Dedifferentiated amniotic fluid mesenchymal stem cell (primary cell): ENCODE measurements around the gene KLF11.

Experiments used
- DNase-seq: peaks from one replicate; pipeline ENCODE4 v3.0.0-alpha.2; 2016; ENCODE audit errors: extremely low spot score

KLF11 gene

GRCh38 chr2:10063566-10063965 is 20.2 kb downstream of the KLF11 start:
- no peak for DNase-seq

- no peak for DNase-seq
Observed at GRCh38 chr2:10064932-10065772, 21.8 kb downstream of the KLF11 start.

- no peak for DNase-seq
Observed at GRCh38 chr2:10065773-10066055, 22.4 kb downstream of the KLF11 start.

GRCh38 chr2:10067330-10067729 is 24.0 kb downstream of the KLF11 start:
- no peak for DNase-seq

- DNase-seq, result no peak
Observed at GRCh38 chr2:10067881-10068280, 24.5 kb downstream of the KLF11 start.

DNA sequence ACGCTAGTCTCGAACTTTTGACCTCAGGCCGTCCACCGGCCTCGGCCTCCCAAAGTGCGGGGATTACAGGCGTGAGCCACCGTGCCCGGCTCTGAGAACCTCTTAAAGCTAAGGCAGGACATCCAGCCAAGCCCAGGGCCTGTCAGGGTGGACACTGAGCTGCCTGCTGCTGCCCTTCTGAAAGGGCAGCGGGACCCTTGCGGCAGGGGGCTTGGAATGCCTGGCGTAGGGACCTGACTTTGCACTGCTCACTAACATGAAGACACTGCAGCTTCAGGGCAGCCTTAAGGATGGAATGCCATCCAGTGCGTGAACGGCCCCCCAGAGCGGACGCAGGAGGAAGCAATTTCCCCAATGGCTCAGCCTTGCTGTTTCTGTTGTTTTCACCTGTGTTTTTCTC is 27.8 kb downstream of the KLF11 start:
- DNase-seq, result no peak

DNA sequence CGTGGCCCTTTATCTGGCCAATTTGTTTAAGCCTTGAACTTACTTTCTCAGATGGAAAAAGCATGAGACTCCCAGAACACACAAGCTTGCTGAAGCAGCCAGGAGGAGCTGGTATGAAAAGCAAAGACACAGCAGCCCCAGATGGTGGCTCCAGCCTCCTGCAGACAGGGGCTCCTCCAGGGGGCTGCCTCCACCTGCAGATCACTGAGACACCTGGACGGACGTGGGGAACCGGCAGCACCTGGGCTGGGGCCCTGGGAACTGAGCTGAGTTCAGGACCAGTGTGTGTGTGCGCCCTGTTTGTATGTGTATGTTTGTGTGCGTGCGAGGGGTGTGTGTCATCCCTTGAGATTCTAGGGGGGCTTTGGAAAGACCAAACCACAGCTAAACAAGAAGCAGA is 28.2 kb downstream of the KLF11 start:
- no peak for DNase-seq

DNA sequence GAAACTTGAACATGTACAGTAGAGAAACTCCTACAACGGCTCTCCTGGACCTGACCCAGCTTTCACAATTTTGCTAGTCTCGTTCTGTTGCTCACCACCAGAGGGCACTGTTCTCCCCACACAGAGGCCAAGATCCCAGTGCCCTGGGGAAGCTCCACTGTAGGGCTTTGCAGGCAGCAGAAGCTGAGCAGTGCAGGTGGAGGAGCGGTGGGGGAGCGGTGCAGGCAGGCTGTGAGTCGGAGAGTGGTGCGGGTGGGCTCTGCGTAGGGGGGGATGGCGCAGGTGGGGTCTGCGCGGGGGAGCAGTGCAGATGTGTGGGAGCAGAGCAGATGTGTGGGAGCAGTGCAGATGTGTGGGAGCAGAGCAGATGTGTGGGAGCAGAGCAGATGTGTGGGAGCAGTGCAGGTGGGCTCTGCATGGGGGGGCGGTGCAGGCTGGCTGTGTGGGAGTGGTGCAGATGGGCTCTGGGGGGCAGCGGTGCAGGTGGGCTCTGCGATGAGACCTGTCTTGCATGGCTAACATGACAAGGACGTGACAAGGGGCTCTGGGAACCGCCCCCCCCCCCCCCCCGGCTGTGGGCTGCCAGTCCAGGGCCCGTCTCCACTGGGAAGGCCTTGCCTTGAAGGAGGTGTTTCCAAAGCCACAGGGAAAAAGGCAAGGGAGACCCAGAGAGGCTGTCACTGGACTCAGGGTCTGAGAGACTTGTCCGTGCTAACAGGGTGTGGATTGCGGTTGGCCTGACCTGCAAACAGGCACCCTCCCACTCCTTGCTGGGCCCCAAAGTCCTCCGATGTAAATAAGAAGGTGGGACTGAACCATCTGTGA is 29.5 kb downstream of the KLF11 start:
- DNase-seq, result peak; percentile 78

GRCh38 chr2:10073706-10074105 is 30.4 kb downstream of the KLF11 start:
- DNase-seq, result no peak

GRCh38 chr2:10075101-10075500 is 31.8 kb downstream of the KLF11 start:
- DNase-seq, result no peak

GRCh38 chr2:10075571-10076209 is 32.3 kb downstream of the KLF11 start:
- DNase-seq, result no peak

DNA sequence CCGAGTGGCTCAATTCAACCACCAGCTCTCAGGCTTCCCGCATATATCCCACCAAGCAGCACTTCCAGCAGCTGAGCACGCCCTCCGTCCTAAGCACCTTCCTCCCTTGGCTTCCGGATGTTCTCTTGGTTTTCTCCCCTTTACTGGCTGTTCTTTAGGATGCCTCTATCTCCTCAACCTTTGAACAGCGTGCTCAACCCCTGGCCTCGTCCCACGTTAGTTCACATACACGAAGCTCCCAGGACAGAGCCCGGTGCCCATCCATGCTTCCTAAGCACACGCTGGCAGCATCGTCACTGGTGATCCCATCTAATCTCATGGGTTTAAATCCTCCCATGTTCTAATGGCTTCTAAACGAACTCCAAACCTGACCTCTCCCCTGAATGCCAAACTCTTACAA is 33.2 kb downstream of the KLF11 start:
- DNase-seq, result no peak

GRCh38 chr2:10076988-10077527 is 33.7 kb downstream of the KLF11 start:
- DNase-seq, result no peak

- no peak for DNase-seq
Observed at GRCh38 chr2:10078001-10078400, 34.7 kb downstream of the KLF11 start.

GRCh38 chr2:10078704-10079265 is 35.4 kb downstream of the KLF11 start:
- DNase-seq, result peak; percentile 38

DNA sequence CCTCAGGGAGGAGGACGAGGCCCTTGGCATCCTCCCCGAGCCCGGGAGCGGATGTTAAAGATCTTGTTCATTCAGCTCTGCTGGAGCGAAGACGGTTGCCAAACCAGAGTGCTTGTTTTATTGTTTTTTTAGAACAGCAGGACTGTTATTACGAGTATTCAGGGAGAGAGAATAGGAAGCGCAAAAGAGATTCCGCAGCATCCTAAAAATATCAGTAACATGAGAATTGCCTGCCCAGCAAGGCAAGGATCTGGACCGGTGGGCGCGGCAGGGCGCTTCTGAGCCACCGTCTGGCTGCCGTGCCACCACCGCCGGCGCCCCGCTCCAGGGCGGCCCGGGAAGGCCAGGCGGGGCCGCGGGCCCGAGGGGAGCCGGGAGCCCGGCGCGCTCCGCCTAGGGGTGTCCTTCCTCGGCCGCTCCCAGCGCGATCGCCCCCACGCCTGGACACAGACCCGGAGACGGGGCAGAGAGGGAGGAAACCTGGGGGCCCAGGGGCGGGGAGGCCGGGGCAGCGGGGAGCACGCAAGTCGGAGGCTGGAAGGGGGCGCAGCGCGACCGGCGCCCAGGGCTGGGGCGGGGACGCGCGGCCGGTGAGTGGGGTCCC is 36.0 kb downstream of the KLF11 start:
- DNase-seq, result peak; percentile 38

- DNase-seq, result no peak
Observed at GRCh38 chr2:10079870-10080535, 36.7 kb downstream of the KLF11 start, which contains the start of gene CYS1. TSS of gene CYS1 (minus strand) at chr2:10080411. CDS start at chr2:10080223, 188 bp downstream.

DNA sequence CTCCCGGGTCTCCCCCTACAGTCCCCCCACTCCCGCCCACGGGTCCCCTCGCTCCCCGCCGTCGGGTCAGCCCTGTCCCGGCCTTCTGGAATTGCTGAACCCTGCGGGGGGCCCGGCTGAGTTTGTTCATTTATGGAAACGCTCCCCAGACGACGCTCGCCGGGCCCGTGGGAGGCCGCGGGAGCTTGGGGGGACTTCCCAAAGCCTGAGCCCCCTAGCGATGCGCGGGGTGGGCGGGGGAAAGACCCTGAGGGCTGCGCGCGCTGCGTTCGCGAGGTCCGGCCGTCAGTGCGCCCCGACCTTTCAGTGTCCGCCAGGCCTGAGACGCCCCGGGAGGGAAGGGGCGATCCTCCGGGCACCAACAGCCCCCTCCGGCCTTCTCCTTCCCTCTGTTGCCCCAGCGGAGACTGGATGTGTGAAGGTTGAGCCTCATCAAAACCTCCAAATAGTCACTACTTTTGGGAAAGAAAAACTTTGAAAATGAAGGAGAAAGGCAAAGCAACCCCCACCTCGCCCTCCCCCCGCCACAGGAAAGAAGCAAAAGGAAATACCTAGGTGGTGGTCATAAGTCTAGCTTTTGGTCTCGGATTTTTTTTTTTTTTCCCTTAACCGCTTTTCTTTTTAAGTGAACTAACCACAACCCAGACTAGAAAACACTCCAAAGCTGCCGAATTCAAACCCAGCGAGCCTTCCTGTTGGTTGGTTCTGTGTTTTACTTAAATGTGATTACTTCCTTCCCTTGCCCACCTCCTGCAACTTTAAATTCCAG is 37.4 kb downstream of the KLF11 start:
- DNase-seq, result no peak

- no peak for DNase-seq
Observed at GRCh38 chr2:10083046-10083445, 39.7 kb downstream of the KLF11 start.

DNA sequence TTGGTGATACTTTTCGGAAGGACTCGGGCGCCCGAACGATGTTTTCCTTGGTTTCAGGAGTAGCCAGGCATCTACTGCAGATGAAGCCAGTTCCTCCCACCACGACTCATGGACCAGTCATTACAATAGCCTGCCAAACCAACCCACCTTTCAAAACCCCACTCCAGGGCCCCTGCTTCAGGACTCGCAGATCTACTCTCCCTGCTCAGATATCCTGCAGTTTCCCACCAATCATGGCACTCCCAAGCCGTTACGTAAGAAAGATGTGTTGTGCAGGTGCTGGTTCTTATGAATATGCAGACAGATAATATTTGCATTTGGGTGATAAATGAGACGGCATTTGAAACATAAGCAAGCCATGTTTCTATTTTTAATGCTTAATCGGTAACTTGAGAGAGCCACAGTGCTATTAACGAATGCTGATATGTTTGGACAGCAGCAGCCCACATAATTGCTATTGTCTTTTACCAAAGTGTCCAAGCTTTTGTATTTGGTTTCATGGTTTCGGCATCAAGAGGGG is 40.4 kb downstream of the KLF11 start:
- DNase-seq, result no peak
